Measurements from ENCODE around the gene PARPBP. TPM values are rescaled to one million over a fixed set of nuclear protein-coding genes. Genes with fewer than 3 reads are reported as not detected.
"Not testable (repeated sequence)": the region's sequence is repeated elsewhere in the genome, so short reads cannot be mapped to it uniquely, and the experiment has no call there.

The PARPBP gene
- total and polyA plus RNA-seq, 2 of the 8 experiments (the other 6 are each of a cell fraction or from before 2014, with no cell fraction given), result 10.9 to 38.1 TPM

DNA sequence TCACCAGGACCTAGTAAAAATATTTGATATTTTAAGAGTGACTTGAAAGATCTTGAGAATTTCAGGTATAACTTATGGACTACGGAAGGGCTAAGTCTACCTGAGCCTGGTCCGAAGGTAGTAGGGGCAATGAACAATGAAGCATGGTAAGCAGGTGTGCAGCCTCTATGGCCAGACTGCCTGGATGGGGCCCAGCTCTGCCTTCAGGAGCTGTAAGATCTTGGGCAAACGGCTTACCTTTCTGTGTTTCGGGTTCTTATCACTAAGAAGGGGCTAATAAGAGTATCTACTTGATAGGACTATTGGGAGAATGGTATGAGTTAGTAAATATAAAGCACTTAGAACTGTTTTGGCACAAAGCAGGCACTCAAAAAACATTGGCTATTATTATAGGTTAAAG is 39.1 kb upstream of the PARPBP start (continued):
- TF ChIP-seq CBX5 (IDR thresholded peaks at IDR 0.05; ENCODE audit: low read depth, low read length) (no peak), TCF12 (IDR thresholded peaks at IDR 0.05; ENCODE audit: low read depth, low read length) (no peak)

DNA sequence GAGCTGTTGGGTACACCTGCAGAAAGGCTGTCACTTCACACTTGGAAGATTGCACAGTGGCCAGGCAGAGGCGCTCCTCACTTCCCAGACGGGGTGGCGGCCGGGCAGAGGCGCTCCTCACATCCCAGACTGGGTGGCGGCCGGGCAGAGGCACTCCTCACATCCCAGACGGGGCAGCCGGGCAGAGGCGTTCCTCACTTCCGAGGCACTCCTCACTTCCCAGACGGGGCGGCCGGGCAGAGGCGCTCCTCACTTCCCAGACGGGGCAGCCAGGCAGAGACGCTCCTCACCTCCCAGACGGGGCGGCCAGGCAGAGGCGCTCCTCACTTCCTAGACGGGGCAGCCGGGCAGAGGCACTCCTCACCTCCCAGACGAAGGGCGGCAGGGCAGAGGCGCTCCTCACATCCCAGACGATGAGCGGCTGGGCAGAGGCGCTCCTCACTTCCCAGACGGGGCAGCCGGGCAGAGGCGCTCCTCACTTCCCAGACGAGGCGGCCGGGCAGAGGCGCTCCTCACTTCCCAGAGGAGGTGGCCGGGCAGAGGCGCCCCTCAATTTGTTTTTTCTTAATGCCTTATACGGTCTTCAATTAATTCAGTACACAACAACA is 30.7 kb upstream of the PARPBP start:
- H2BK20ac ChIP-seq (ENCODE audit: low read length); H3K4me3 ChIP-seq (ENCODE audit: extremely low read depth in 1 of 4, insufficient read depth in 2 of 4, low read depth in 3 of 4, low read length in 4 of 4); H3K4ac ChIP-seq (replicated peaks; ENCODE audit: insufficient read length, low read depth, low read length); POLR2A ChIA-PET (ENCODE audit: partially characterized antibody); H3K79me2 ChIP-seq (ENCODE audit: control insufficient read depth in 1 of 2, insufficient read depth in 2 of 2, low read length in 2 of 2); H3K27ac ChIP-seq (ENCODE audit: low read depth, low read length); H3K23ac ChIP-seq (ENCODE audit: insufficient read length); H4K91ac ChIP-seq (replicated peaks; ENCODE audit: insufficient read length, low read length); H3K9ac ChIP-seq (replicated peaks in 1 of 4; ENCODE audit: extremely low read depth in 1 of 4, low read depth in 3 of 4, low read length in 3 of 4); H3K79me1 ChIP-seq (ENCODE audit: low read depth, low read length); H3K56ac ChIP-seq (replicated peaks; ENCODE audit: insufficient read length, low read depth, low read length); H2BK15ac ChIP-seq (ENCODE audit: low read length); H3K14ac ChIP-seq (ENCODE audit: insufficient read length); H2AK5ac ChIP-seq (ENCODE audit: low read depth, low read length); H2BK120ac ChIP-seq (replicated peaks; ENCODE audit: low read depth, low read length); H4K20me1 ChIP-seq (replicated peaks in 1 of 2; ENCODE audit: control insufficient read depth in 1 of 2, insufficient read depth in 2 of 2, low read length in 2 of 2); H3K27me3 ChIP-seq (replicated peaks in 1 of 4; ENCODE audit: control insufficient read depth in 3 of 4, extremely low read depth in 1 of 4, insufficient read depth in 3 of 4, low read length in 3 of 4); H3K18ac ChIP-seq (ENCODE audit: extremely low read depth, low read length); H4K8ac ChIP-seq (ENCODE audit: extremely low read depth, insufficient read depth, low read length); H4K5ac ChIP-seq (ENCODE audit: insufficient read length, low read depth, low read length); H2BK12ac ChIP-seq (ENCODE audit: low read depth, low read length); H3K23me2 ChIP-seq (ENCODE audit: low read depth, low read length); FAIRE-seq; H3K4me1 ChIP-seq (replicated peaks in 1 of 4; ENCODE audit: control insufficient read depth in 3 of 4, insufficient read depth in 4 of 4, low read length in 3 of 4); H2BK5ac ChIP-seq (ENCODE audit: low read depth, low read length); H2AFZ ChIP-seq (ENCODE audit: low read length); DNase-seq (ENCODE audit: low read depth in 1 of 2, low spot score in 2 of 2); H3K4me2 ChIP-seq (ENCODE audit: insufficient read depth in 1 of 2, low read depth in 2 of 2, low read length in 2 of 2): not testable (repeated sequence)
- WGBS, 2 experiments (ENCODE audit: extremely low coverage in 1 of 2, insufficient coverage in 1 of 2, insufficient read length in 1 of 2, insufficient replicate concordance in 2 of 2, low coverage in 1 of 2, low lambda C conversion rate in 2 of 2, missing lambda C conversion rate in 1 of 2), result 91% methylated on average over 36 of the region's 38 CpGs; no CpG with 5 or more reads in 1 of the 2 experiments
- CTCF ChIA-PET (ENCODE audit: partially characterized antibody), result interaction anchor here (0.6 to 0.8 kb wide), 2 partner anchors 84 to 395 kb away, joined by 3 read pairs; no protein-coding TSS in a partner anchor
- Histone ChIP-seq H3K9me3 (ENCODE audit: insufficient read depth in 2 of 2, low read depth in 1 of 2, low read length in 1 of 2) (peaks cover 7 to 12% of the 10 kb centered on the region in 2 experiments), H3K36me3 (ENCODE audit: control insufficient read depth in 2 of 4, insufficient read depth in 4 of 4, low read length in 3 of 4) (peaks cover 0 to 23% (median 13%) of the 10 kb centered on the region in 4 experiments; a peak in 5 of 8 replicates)
